Motor neuron (in vitro differentiated cells): Measurements from ENCODE around the gene L2HGDH. TPM values are rescaled to one million over a fixed set of nuclear protein-coding genes. Genes with fewer than 3 reads are reported as not detected.
"Not testable (repeated sequence)": the region's sequence is repeated elsewhere in the genome, so short reads cannot be mapped to it uniquely, and the experiment has no call there.

Experiments used
- ATAC-seq, 8 experiments: fragments of 200-7000 bp; cut with Tn5 transposase; replicated peaks in 6 of 8; 2 replicates each; pipeline ENCODE4 v1.8.0; 2021; ENCODE audit warnings: mild to moderate bottlenecking in 8 of 8, moderate library complexity in 8 of 8
- H3K27ac ChIP-seq, 2 donors: fragments of 250-450 bp; sonication (Bioruptor Pico); 2 replicates each; pipeline ENCODE4 v1.9.0; 2021; ENCODE audit warnings: antibody characterized with exemption in 2 of 2, mild to moderate bottlenecking in 2 of 2, moderate library complexity in 1 of 2
- H3K4me1 ChIP-seq, 2 donors: fragments of 250-450 bp; sonication (Bioruptor Pico); replicated peaks in 1 of 2; 2 replicates each; pipeline ENCODE4 v1.6.1; 2021; ENCODE audit warnings: antibody characterized with exemption in 2 of 2, mild to moderate bottlenecking in 2 of 2, moderate library complexity in 1 of 2
- H3K4me3 ChIP-seq, 5 donors: fragments of 250-450 bp; sonication (Bioruptor Pico); 2 replicates each; pipeline ENCODE4 v1.9.0; 2021; ENCODE audit warnings: antibody characterized with exemption in 5 of 5, mild to moderate bottlenecking in 5 of 5, moderate library complexity in 4 of 5
- WGBS, 10 experiments: fragments of 450-650 bp; shearing (Covaris generic); methylation state at CpG; one replicate each; pipeline ENCODE4 v1.0.0; 2022; 5-methylcytosine and 5-hydroxymethylcytosine counted together
- in situ Hi-C, 9 experiments: fragments of 400-800 bp; cut with MboI; loops; one replicate each; pipeline ENCODE4 v1.15.0; 2021; ENCODE audit warnings: low sequenced_read_pairs in 9 of 9, low pct_unique_long_range_greater_than_20kb in 2 of 9; ENCODE audit not compliant: unreplicated experiment in 9 of 9
- total RNA-seq, 8 experiments: library from RNA; unstranded; fragments of 300-600 nt; gene quantifications; 2 replicates each; pipeline versions ENCODE4 v1.2.3 to v1.2.4, GENCODE V29; 2022

L2HGDH gene
- total RNA-seq, 8 experiments from 2014 or later = 6.5 to 13.9 (median 10.9) TPM

- ATAC-seq = peak; percentile 22 to 86 (median 80)
Observed at GRCh38 chr14:50335989-50336824, 24.2 kb upstream of the L2HGDH start.

GRCh38 chr14:50335389-50335788, 23.4 kb upstream of the L2HGDH start:
- Histone ChIP-seq H3K4me1 (peaks cover 18 to 20% of the 10 kb centered on the region in 2 donors), H3K4me3 (peak overlapping the region in 4 of 5 donors; percentile 0 to 18 (median 7)), H3K27ac (peak overlapping the region; percentile 79 to 88)
- in situ Hi-C loops = loop anchor here in 1 of 9 experiments (25.0 kb wide), 1 partner anchor 202 kb away; the partner anchor contains the start of gene MAP4K5
- WGBS, 10 experiments = 0 to 50% (median 6%) methylated on average over 3 to 7 of the region's 7 CpGs; no CpG with 5 or more reads in 2 of the 10 experiments
- peak; percentile 32 to 90 (median 85) for ATAC-seq

More at GRCh38 chr14:50335989-50336824, 24.2 kb upstream of the L2HGDH start:
- in situ Hi-C loops = loop anchor here in 1 of 9 experiments (25.0 kb wide), 1 partner anchor 201 kb away; the partner anchor contains the start of gene MAP4K5
- Histone ChIP-seq H3K4me3 (peak overlapping the region in 3 of 5 donors; percentile 2 to 18 (median 13)), H3K4me1 (peaks cover 18 to 20% of the 10 kb centered on the region in 2 donors), H3K27ac (peak overlapping the region; percentile 79 to 88)
- WGBS, 10 experiments = 3 to 53% (median 21%) methylated on average over 2 to 6 of the region's 7 CpGs; no CpG with 5 or more reads in 1 of the 10 experiments

DNA sequence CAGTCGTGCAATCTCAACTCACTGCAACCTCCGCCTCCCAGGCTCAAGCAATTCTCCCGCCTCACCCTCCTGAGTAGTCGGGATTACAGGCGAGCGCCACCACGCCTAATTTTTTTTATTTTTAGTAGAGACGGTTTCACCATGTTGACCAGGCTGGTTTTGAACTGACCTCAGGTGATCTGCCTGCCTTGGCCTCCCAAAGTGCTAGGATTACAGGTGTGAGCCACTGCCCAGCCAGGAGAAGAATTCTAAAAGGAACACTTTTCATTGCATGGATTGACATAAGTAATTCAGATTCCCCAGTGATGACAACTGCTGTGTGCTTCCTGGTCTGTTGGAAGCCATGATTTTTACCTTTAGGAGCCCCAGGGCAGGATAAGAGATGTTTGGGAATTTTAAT, 22.2 kb upstream of the L2HGDH start:
- 90 to 100% (median 100%) methylated on average over 1 to 8 of the region's 8 CpGs; no CpG with 5 or more reads in 3 of the 10 experiments for WGBS, 10 experiments
- H3K27ac ChIP-seq = no peak overlapping the region
- no peak for ATAC-seq

GRCh38 chr14:50333014-50333509, 21.0 kb upstream of the L2HGDH start:
- in situ Hi-C loops = loop anchor here in 1 of 9 experiments (25.0 kb wide), 1 partner anchor 204 kb away; the partner anchor contains the start of gene MAP4K5
- Histone ChIP-seq H3K4me3 (no peak overlapping the region), H3K4me1 (peaks cover 18 to 20% of the 10 kb centered on the region in 2 donors), H3K27ac (no peak overlapping the region)
- peak in 3 of 8 experiments; percentile 49 to 80 (median 56) for ATAC-seq
- 0 to 100% (median 83%) methylated on average over 1 to 3 of the region's 3 CpGs; no CpG with 5 or more reads in 2 of the 10 experiments for WGBS, 10 experiments

More for the DNA sequence above, 22.2 kb upstream of the L2HGDH start:
- Histone ChIP-seq H3K4me3 (no peak overlapping the region), H3K4me1 (peaks cover 18 to 20% of the 10 kb centered on the region in 2 donors)
- in situ Hi-C loops = loop anchor here in 1 of 9 experiments (25.0 kb wide), 1 partner anchor 203 kb away; the partner anchor contains the start of gene MAP4K5

DNA sequence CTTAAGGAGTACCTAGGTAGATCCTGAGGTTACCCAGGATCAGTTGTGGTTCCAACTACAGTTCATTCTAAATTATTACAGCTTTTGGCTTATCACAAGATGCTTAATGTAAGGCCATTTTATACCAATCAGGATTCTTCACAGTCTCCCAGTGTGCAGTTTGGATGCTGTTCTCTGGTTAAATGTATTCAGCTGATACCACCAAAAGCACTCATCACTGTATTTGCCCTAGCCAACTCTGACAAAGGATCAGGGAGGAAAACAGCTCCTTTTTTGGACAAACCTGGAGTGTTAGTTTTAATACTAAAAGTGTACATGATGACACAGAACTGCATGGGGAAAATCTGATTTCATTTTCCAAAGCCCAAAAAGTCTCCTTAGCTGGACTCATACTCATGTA, 19.6 kb upstream of the L2HGDH start:
- Histone ChIP-seq H3K4me3 (no peak overlapping the region), H3K4me1 (peaks cover 18% of the 10 kb centered on the region in 2 donors), H3K27ac (no peak overlapping the region)
- ATAC-seq = no peak
- in situ Hi-C loops = loop anchor here in 1 of 9 experiments (25.0 kb wide), 1 partner anchor 206 kb away; the partner anchor contains the start of gene MAP4K5

DNA sequence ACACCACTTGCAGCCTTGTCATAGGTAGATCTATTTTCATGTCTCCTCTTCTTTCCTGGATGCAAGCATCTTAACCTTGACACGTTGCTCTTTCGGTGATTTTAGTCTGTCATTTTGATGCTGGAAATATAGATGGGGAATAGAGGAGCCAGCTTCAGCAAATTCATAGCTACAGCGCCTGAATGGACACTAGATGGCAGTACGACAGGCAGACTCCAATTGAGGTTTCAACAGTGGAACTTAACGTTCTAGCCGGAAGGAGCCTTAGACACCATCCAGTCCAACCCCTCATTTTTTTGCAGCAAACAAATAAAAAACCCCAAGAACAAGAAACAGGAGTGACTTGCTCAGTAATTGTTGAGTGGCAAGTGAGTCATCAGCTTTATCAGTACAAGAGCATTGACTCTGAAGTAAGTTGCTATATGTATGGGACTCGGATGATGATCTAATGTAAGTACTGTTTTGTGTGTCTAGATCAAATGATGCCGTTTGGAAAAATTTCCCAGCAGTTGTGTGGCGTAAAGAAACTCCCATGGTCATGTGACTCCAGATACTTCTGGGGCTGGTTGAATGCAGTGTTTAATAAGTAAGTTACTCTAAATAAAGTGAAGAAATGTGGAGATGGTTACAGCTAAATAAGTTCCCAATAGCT, 9.1 kb upstream of the L2HGDH start:
- Histone ChIP-seq H3K4me1 (peaks cover 4 to 10% of the 10 kb centered on the region in 2 donors), H3K27ac (no peak overlapping the region), H3K4me3 (peak overlapping the region in 2 of 5 donors; percentile 5 to 25)
- peak; percentile 87 to 98 (median 94) for ATAC-seq
- in situ Hi-C loops = loop anchor here in 4 of 9 experiments (10.0 to 25.0 kb wide), 3 partner anchors 204 to 216 kb away; partner anchors contain the start of gene MAP4K5 (in 3 of the 4)
- WGBS, 10 experiments = 0 to 35% (median 15%) methylated on average over 2 to 9 of the region's 9 CpGs

DNA sequence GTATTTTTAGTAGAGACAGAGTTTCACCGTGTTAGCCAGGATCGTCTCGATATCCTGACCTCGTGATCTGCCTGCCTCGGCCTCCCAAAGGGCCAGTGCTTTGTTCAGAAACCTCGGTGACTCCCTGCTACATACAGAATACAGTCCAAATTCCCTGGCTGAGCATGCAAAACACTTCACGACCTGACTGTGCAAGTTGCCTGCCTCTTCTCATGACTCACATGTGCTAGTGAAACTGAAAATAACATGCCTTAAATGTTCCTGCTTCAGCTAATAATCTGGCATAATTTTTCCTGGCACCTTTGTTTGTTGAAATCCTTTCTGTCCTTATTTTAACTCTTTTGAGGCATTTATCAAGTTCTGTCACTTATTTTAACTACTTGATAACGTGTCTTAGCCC, 8.3 kb upstream of the L2HGDH start:
- in situ Hi-C loops = loop anchor here in 4 of 9 experiments (10.0 to 25.0 kb wide), 3 partner anchors 205 to 217 kb away; partner anchors contain the start of gene MAP4K5 (in 3 of the 4)
- ATAC-seq = peak in 4 of 8 experiments; percentile 20 to 59 (median 34)
- Histone ChIP-seq H3K4me1 (peaks cover 4 to 10% of the 10 kb centered on the region in 2 donors), H3K4me3 (no peak overlapping the region), H3K27ac (no peak overlapping the region)
- 0 to 74% (median 31%) methylated on average over 1 to 8 of the region's 8 CpGs; no CpG with 5 or more reads in 2 of the 10 experiments for WGBS, 10 experiments

- Histone ChIP-seq H3K27ac (no peak overlapping the region), H3K4me1 (peaks cover 4 to 10% of the 10 kb centered on the region in 2 donors), H3K4me3 (no peak overlapping the region)
- in situ Hi-C loops = loop anchor here in 4 of 9 experiments (10.0 to 25.0 kb wide), 3 partner anchors 205 to 218 kb away; partner anchors contain the start of gene MAP4K5 (in 3 of the 4)
- 40 to 100% (median 100%) methylated on average over 1 to 2 of the region's 2 CpGs; no CpG with 5 or more reads in 3 of the 10 experiments for WGBS, 10 experiments
- ATAC-seq = no peak
Observed at GRCh38 chr14:50319721-50320120, 7.7 kb upstream of the L2HGDH start.

- in situ Hi-C loops = loop anchor here in 2 of 9 experiments (25.0 kb wide), 1 partner anchor 218 kb away; the partner anchor contains the start of gene MAP4K5 (in 2 of the 2)
- Histone ChIP-seq H3K4me1 (peaks cover 4 to 10% of the 10 kb centered on the region in 2 donors), H3K4me3 (no peak overlapping the region), H3K27ac (no peak overlapping the region)
- WGBS, 10 experiments = 75 to 100% (median 93%) methylated on average over 1 of the region's 1 CpG; no CpG with 5 or more reads in 6 of the 10 experiments
- no peak for ATAC-seq
Observed at GRCh38 chr14:50319293-50319692, 7.3 kb upstream of the L2HGDH start.

- 0 to 80% (median 49%) methylated on average over 1 to 4 of the region's 4 CpGs for WGBS, 10 experiments
- no peak for ATAC-seq
- Histone ChIP-seq H3K4me1 (peaks cover 4 to 15% of the 10 kb centered on the region in 2 donors), H3K4me3 (no peak overlapping the region), H3K27ac (no peak overlapping the region)
- in situ Hi-C loops = loop anchor here in 2 of 9 experiments (25.0 kb wide), 1 partner anchor 219 kb away; the partner anchor contains the start of gene MAP4K5 (in 2 of the 2)
Observed at GRCh38 chr14:50318031-50318626, 6.1 kb upstream of the L2HGDH start.

DNA sequence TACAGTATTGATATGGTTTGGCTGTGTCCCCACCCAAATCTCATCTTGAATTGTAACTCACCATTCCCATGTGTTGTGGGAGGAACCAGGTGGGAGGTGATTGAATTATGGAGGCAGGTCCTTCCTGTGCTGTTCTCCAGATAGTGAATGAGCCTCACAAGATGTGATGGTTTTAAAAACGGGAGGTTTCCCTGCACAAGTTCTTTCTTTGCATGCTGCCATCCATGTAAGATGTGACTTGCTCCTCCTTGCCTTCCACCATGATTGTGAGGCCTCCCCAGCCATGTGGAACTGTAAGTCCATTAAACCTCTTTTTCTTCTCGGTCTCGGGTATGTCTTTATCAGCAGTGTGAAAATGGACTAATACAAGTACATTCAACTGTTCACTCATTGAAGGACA, 2.1 kb upstream of the L2HGDH start:
- in situ Hi-C loops = loop anchor here in 2 of 9 experiments (25.0 kb wide), 1 partner anchor 223 kb away; the partner anchor contains the start of gene MAP4K5 (in 2 of the 2)
- not testable (repeated sequence) for H3K4me3 ChIP-seq, ATAC-seq, H3K4me1 ChIP-seq, H3K27ac ChIP-seq
- 90 to 100% (median 98%) methylated on average over 1 to 3 of the region's 3 CpGs; no CpG with 5 or more reads in 2 of the 10 experiments for WGBS, 10 experiments
